HEK293T (cell line): ENCODE data around the gene SLC12A4.

Experiments used
- CTCF ChIA-PET: fragments of 350-600 bp; formaldehyde crosslinking; extraction: SDS; loops from one replicate; lab custom pipeline; 2021; ENCODE audit warnings: antibody characterized with exemption, inconsistent platforms; lab: Yijun Ruan, JAX
- POLR2A ChIA-PET: fragments of 350-600 bp; formaldehyde crosslinking; extraction: SDS; loops from one replicate; lab custom pipeline; 2020; ENCODE audit warnings: antibody characterized with exemption, inconsistent platforms; lab: Yijun Ruan, JAX
- DNase-seq: peaks from one replicate; pipeline ENCODE4 v3.0.0; 2012; ENCODE audit warnings: mixed read lengths; ENCODE audit errors: extremely low spot score
- ARNT ChIP-seq: fragments of 450-650 bp; IDR thresholded peaks from 2 replicates; pipeline ENCODE4 v1.6.1; 2017; ENCODE audit warnings: mild to moderate bottlenecking
- BHLHE40 ChIP-seq: fragments of 450-650 bp; IDR thresholded peaks from 2 replicates; pipeline ENCODE4 v1.6.1; 2016; ENCODE audit warnings: mild to moderate bottlenecking, moderate library complexity, borderline replicate concordance
- CTBP1 ChIP-seq: fragments of 450-650 bp; IDR thresholded peaks from 2 replicates; pipeline ENCODE4 v1.6.1; 2016; ENCODE audit warnings: borderline replicate concordance
- ELF4 ChIP-seq: fragments of 450-650 bp; IDR thresholded peaks from 2 replicates; pipeline ENCODE4 v1.6.1; 2017; ENCODE audit warnings: antibody characterized with exemption
- FOXA1 ChIP-seq: fragments of 450-650 bp; IDR thresholded peaks from 2 replicates; pipeline ENCODE4 v1.6.1; 2016; ENCODE audit warnings: mild to moderate bottlenecking
- FOXK2 ChIP-seq: fragments of 450-650 bp; IDR thresholded peaks from 2 replicates; pipeline ENCODE4 v1.6.1; 2016; ENCODE audit warnings: mild to moderate bottlenecking
- FOXM1 ChIP-seq: fragments of 450-650 bp; IDR thresholded peaks from 2 replicates; pipeline ENCODE4 v1.6.1; 2017; ENCODE audit warnings: mild to moderate bottlenecking, borderline replicate concordance
- HDGF ChIP-seq: fragments of 450-650 bp; IDR thresholded peaks from 2 replicates; pipeline ENCODE4 v1.6.1; 2017; ENCODE audit warnings: antibody characterized with exemption, borderline replicate concordance
- L3MBTL2 ChIP-seq: fragments of 450-650 bp; conservative IDR thresholded peaks from 2 replicates; pipeline ENCODE4 v1.6.1; 2016; ENCODE audit warnings: mild to moderate bottlenecking
- LEF1 ChIP-seq: fragments of 450-650 bp; IDR thresholded peaks from 2 replicates; pipeline ENCODE4 v1.6.1; 2017; ENCODE audit warnings: mild to moderate bottlenecking, borderline replicate concordance
- NFRKB ChIP-seq: fragments of 450-650 bp; IDR thresholded peaks from 2 replicates; pipeline ENCODE4 v1.6.1; 2016; ENCODE audit warnings: mild to moderate bottlenecking, moderate library complexity
- PKNOX1 ChIP-seq: fragments of 450-650 bp; IDR thresholded peaks from 2 replicates; pipeline ENCODE4 v1.6.1; 2016
- SP1 ChIP-seq: fragments of 450-650 bp; IDR thresholded peaks from 2 replicates; pipeline ENCODE4 v1.6.1; 2017
- SUZ12 ChIP-seq: fragments of 450-650 bp; IDR thresholded peaks from 2 replicates; pipeline ENCODE4 v1.6.1; 2016; ENCODE audit warnings: mild to moderate bottlenecking
- TARDBP ChIP-seq: fragments of 450-650 bp; IDR thresholded peaks from 2 replicates; pipeline ENCODE4 v1.6.1; 2016
- ZNF384 ChIP-seq: fragments of 450-650 bp; IDR thresholded peaks from 2 replicates; pipeline ENCODE4 v1.6.1; 2016

The SLC12A4 gene

GRCh38 chr16:67959536-67960329, 8.7 kb downstream of the SLC12A4 start:
- DNase-seq, result no peak
- ChIA-PET CTCF (no interaction called here), POLR2A (interaction anchor here (1.9 kb wide), 1 partner anchor 9 kb away, joined by 4 read pairs; no protein-coding TSS in a partner anchor)

GRCh38 chr16:67957622-67958021, 10.8 kb downstream of the SLC12A4 start:
- TF ChIP-seq SUZ12 (no peak), ZNF384 (no peak), FOXK2 (no peak), FOXM1 (no peak), ELF4 (no peak)
- POLR2A ChIA-PET, result interaction anchor here (1.0 kb wide), 1 partner anchor 9 kb away, joined by 3 read pairs; no protein-coding TSS in a partner anchor
- CTCF ChIA-PET, result no interaction called here
- DNase-seq, result no peak

More at GRCh38 chr16:67959536-67960329, 8.7 kb downstream of the SLC12A4 start:
- TF ChIP-seq ARNT (no peak), BHLHE40 (no peak), PKNOX1 (no peak), HDGF (no peak), TARDBP (no peak), SUZ12 (no peak), ELF4 (no peak), CTBP1 (no peak), NFRKB (no peak), L3MBTL2 (no peak), LEF1 (no peak)

- ChIA-PET POLR2A (interaction anchor here (0.8 to 1.2 kb wide), 3 partner anchors 9 to 19 kb away, joined by 3 to 5 read pairs (median 3); no protein-coding TSS in a partner anchor), CTCF (interaction anchor here (0.5 kb wide), 1 partner anchor 85 kb away, joined by 3 read pairs; no protein-coding TSS in a partner anchor)
- no peak for DNase-seq
- no peak for TF ChIP-seq ARNT
- TF ChIP-seq FOXM1, result no peak
- no peak for TF ChIP-seq L3MBTL2
- no peak for TF ChIP-seq TARDBP
- TF ChIP-seq FOXK2, result no peak
Observed at GRCh38 chr16:67954421-67955196, 13.8 kb downstream of the SLC12A4 start.

- ChIA-PET CTCF (interaction anchor here (0.5 kb wide), 1 partner anchor 86 kb away, joined by 3 read pairs; no protein-coding TSS in a partner anchor), POLR2A (interaction anchor here (1.2 kb wide), 2 partner anchors 8 to 19 kb away, joined by 3 to 5 read pairs; no protein-coding TSS in a partner anchor)
- DNase-seq, result no peak
- no peak for TF ChIP-seq SP1
- no peak for TF ChIP-seq CTBP1
- TF ChIP-seq HDGF, result no peak
- TF ChIP-seq TARDBP, result no peak
- TF ChIP-seq PKNOX1, result no peak
- no peak for TF ChIP-seq NFRKB
- TF ChIP-seq ARNT, result no peak
- no peak for TF ChIP-seq ELF4
- TF ChIP-seq SUZ12, result no peak
- no peak for TF ChIP-seq ZNF384
- no peak for TF ChIP-seq LEF1
- no peak for TF ChIP-seq FOXA1
- TF ChIP-seq FOXK2, result no peak
- no peak for TF ChIP-seq BHLHE40
- no peak for TF ChIP-seq L3MBTL2
- TF ChIP-seq FOXM1, result no peak
Observed at GRCh38 chr16:67953641-67954375, 14.6 kb downstream of the SLC12A4 start.

- no peak for TF ChIP-seq BHLHE40
- no peak for TF ChIP-seq L3MBTL2
- TF ChIP-seq LEF1, result no peak
- no peak for TF ChIP-seq ARNT
- TF ChIP-seq CTBP1, result no peak
- TF ChIP-seq TARDBP, result no peak
- TF ChIP-seq FOXM1, result no peak
- CTCF ChIA-PET, result interaction anchor here (1.0 kb wide), 1 partner anchor 9 kb away, joined by 4 read pairs; no protein-coding TSS in a partner anchor
- POLR2A ChIA-PET, result interaction anchor here (1.1 to 1.8 kb wide), 2 partner anchors 9 to 16 kb away, joined by 4 read pairs; no protein-coding TSS in a partner anchor
- DNase-seq, result no peak
Observed at GRCh38 chr16:67951485-67951884, 17.0 kb downstream of the SLC12A4 start.

- POLR2A ChIA-PET, result interaction anchor here (1.1 to 1.8 kb wide), 2 partner anchors 11 to 15 kb away, joined by 4 to 5 read pairs; no protein-coding TSS in a partner anchor
- DNase-seq, result no peak
- CTCF ChIA-PET, result interaction anchor here (0.6 to 1.0 kb wide), 2 partner anchors 8 to 87 kb away, joined by 3 to 4 read pairs; no protein-coding TSS in a partner anchor
- TF ChIP-seq L3MBTL2 (no peak), PKNOX1 (no peak), ELF4 (no peak), ZNF384 (no peak), LEF1 (no peak), SP1 (no peak), NFRKB (no peak), FOXM1 (no peak), HDGF (no peak), CTBP1 (no peak), ARNT (no peak), TARDBP (no peak), BHLHE40 (no peak), FOXK2 (no peak), FOXA1 (no peak), SUZ12 (no peak)
Observed at GRCh38 chr16:67950335-67950843, 18.0 kb downstream of the SLC12A4 start.
